Endothelial cell (in vitro differentiated cells): Measurements from ENCODE around the gene ATG14. TPM values are rescaled to one million over a fixed set of nuclear protein-coding genes. Genes with fewer than 3 reads are reported as not detected.

ENCODE experiments used
- DNase-seq: peaks from one replicate; pipeline ENCODE4 v3.0.0; 2021; ENCODE audit warnings: low spot score
- H3K27ac Mint-ChIP-seq: one replicate; pipeline ENCODE4 v1.8.0; 2021; ENCODE audit warnings: mixed read lengths, inconsistent platforms; ENCODE audit not compliant: unreplicated experiment
- H3K27me3 Mint-ChIP-seq: one replicate; pipeline ENCODE4 v1.8.0; 2021; ENCODE audit warnings: mild to moderate bottlenecking, moderate library complexity, mixed read lengths, inconsistent platforms; ENCODE audit not compliant: unreplicated experiment
- H3K36me3 Mint-ChIP-seq: one replicate; pipeline ENCODE4 v1.8.0; 2021; ENCODE audit warnings: mild to moderate bottlenecking, low read depth, mixed read lengths, inconsistent platforms; ENCODE audit not compliant: unreplicated experiment
- H3K4me1 Mint-ChIP-seq: one replicate; pipeline ENCODE4 v1.8.0; 2021; ENCODE audit warnings: mild to moderate bottlenecking, mixed read lengths, inconsistent platforms; ENCODE audit not compliant: unreplicated experiment
- H3K4me3 Mint-ChIP-seq: one replicate; pipeline ENCODE4 v1.8.0; 2021; ENCODE audit warnings: mild to moderate bottlenecking, mixed read lengths, inconsistent platforms; ENCODE audit not compliant: unreplicated experiment
- H3K9me3 Mint-ChIP-seq: one replicate; pipeline ENCODE4 v1.8.0; 2021; ENCODE audit warnings: mixed read lengths, inconsistent platforms; ENCODE audit not compliant: unreplicated experiment
- CTCF ChIP-seq: fragments of 200-600 bp; sonication (generic); IDR thresholded peaks from one replicate; pipeline ENCODE4 v1.5.0; 2021; ENCODE audit warnings: antibody characterized with exemption; ENCODE audit not compliant: unreplicated experiment
- total RNA-seq: library from RNA; stranded (reverse); fragmentation: NEBNext Ultra II Directional; extraction: Animal tissue kit (Norgen Biotek cat#: 25700); gene quantifications from one replicate; pipeline ENCODE4 v1.2.1, GENCODE V29; 2021; ENCODE audit not compliant: unreplicated experiment

ATG14 gene
- total RNA-seq, 1 donor from 2014 or later = 14.0 TPM

- no peak for DNase-seq
- H3K27me3 Mint-ChIP-seq = no peaks in the 10 kb centered on the region
- no peaks in the 10 kb centered on the region for H3K9me3 Mint-ChIP-seq
- peaks cover 9% of the 10 kb centered on the region for H3K4me1 Mint-ChIP-seq
- no peak overlapping the region for H3K27ac Mint-ChIP-seq
- peaks cover 28% of the 10 kb centered on the region for H3K36me3 Mint-ChIP-seq
- TF ChIP-seq CTCF = no peak
- no peak overlapping the region for H3K4me3 Mint-ChIP-seq
These were observed 34.4 kb downstream of the ATG14 start for GRCh38 chr14:55377236-55377635.

- peaks cover 5% of the 10 kb centered on the region for H3K27me3 Mint-ChIP-seq
- no peak overlapping the region for H3K4me3 Mint-ChIP-seq
These were observed 36.9 kb downstream of the ATG14 start for GRCh38 chr14:55374771-55375170.

GRCh38 chr14:55373784-55374705 lies 37.6 kb downstream of the ATG14 start:
- peaks cover 5% of the 10 kb centered on the region for H3K27me3 Mint-ChIP-seq
- peaks cover 21% of the 10 kb centered on the region for H3K36me3 Mint-ChIP-seq
- TF ChIP-seq CTCF = no peak
- H3K4me3 Mint-ChIP-seq = no peak overlapping the region
- no peaks in the 10 kb centered on the region for H3K9me3 Mint-ChIP-seq
- no peak overlapping the region for H3K27ac Mint-ChIP-seq
- peaks cover 9% of the 10 kb centered on the region for H3K4me1 Mint-ChIP-seq
- no peak for DNase-seq

More at GRCh38 chr14:55374771-55375170, 36.9 kb downstream of the ATG14 start:
- Mint-ChIP-seq H3K27ac (no peak overlapping the region), H3K4me1 (peaks cover 9% of the 10 kb centered on the region), H3K36me3 (peaks cover 18% of the 10 kb centered on the region), H3K9me3 (no peaks in the 10 kb centered on the region)
- no peak for DNase-seq
- TF ChIP-seq CTCF = no peak

- Mint-ChIP-seq H3K27ac (no peak overlapping the region), H3K27me3 (peaks cover 5% of the 10 kb centered on the region), H3K36me3 (peaks cover 18% of the 10 kb centered on the region), H3K9me3 (no peaks in the 10 kb centered on the region), H3K4me1 (peaks cover 9% of the 10 kb centered on the region), H3K4me3 (no peak overlapping the region)
- no peak for DNase-seq
- TF ChIP-seq CTCF = no peak
These were observed 38.8 kb downstream of the ATG14 start for GRCh38 chr14:55372825-55373224.

- Mint-ChIP-seq H3K9me3 (no peaks in the 10 kb centered on the region), H3K27ac (no peak overlapping the region), H3K36me3 (peaks cover 18% of the 10 kb centered on the region), H3K27me3 (peaks cover 5% of the 10 kb centered on the region), H3K4me3 (no peak overlapping the region), H3K4me1 (peaks cover 9% of the 10 kb centered on the region)
- no peak for TF ChIP-seq CTCF
- DNase-seq = no peak
These were observed 39.2 kb downstream of the ATG14 start for GRCh38 chr14:55372423-55372822.
